Natural killer cell (primary cell): ENCODE results near the gene TAOK2. TPM values are rescaled to one million over a fixed set of nuclear protein-coding genes. Genes with fewer than 3 reads are reported as not detected.
A peak's percentile ranks its signal among the peaks of the same experiment; 100 is the strongest.

Experiments used
- ATAC-seq, 3 donors: fragments of 150-1000 bp in 2 of 3; fragments of 200-7000 bp in 1 of 3; cut with Tn5 transposase; 1 replicate in 1 of 3; 2 replicates in 2 of 3; pipeline ENCODE4 v1.10.0; 2021; ENCODE audit warnings: mild to moderate bottlenecking in 2 of 3, moderate library complexity in 2 of 3
- DNase-seq, 2 donors: peaks; one replicate each; pipeline versions ENCODE4 v3.0.0 to v3.0.0-alpha.2; 2013 to 2021; ENCODE audit warnings: mixed read lengths in 1 of 2
- H3K27ac ChIP-seq: one replicate; pipeline ENCODE4 v1.5.1; 2013; ENCODE audit warnings: mild to moderate bottlenecking, low read length
- H3K27me3 ChIP-seq: one replicate; pipeline ENCODE4 v1.6.1; 2013; ENCODE audit warnings: low read length; ENCODE audit not compliant: control insufficient read depth, insufficient read depth
- H3K36me3 ChIP-seq: one replicate; pipeline ENCODE4 v1.6.1; 2013; ENCODE audit warnings: low read length; ENCODE audit not compliant: control insufficient read depth, insufficient read depth
- H3K4me1 ChIP-seq: one replicate; pipeline ENCODE4 v1.6.1; 2013; ENCODE audit warnings: low read length; ENCODE audit not compliant: control insufficient read depth, insufficient read depth
- H3K4me3 ChIP-seq: one replicate; pipeline ENCODE4 v1.5.1; 2013; ENCODE audit warnings: low read length
- H3K9me3 ChIP-seq: one replicate; pipeline ENCODE4 v1.6.1; 2013; ENCODE audit warnings: low read length; ENCODE audit not compliant: control insufficient read depth, insufficient read depth
- H3K27ac Mint-ChIP-seq, 2 donors: one replicate each; pipeline ENCODE4 v1.8.0; 2022; ENCODE audit warnings: mild to moderate bottlenecking in 2 of 2, mixed read lengths in 2 of 2, moderate library complexity in 1 of 2
- H3K27me3 Mint-ChIP-seq, 2 donors: one replicate each; pipeline ENCODE4 v1.8.0; 2022; ENCODE audit warnings: low read depth in 2 of 2, mixed read lengths in 2 of 2
- H3K36me3 Mint-ChIP-seq: one replicate; pipeline ENCODE4 v1.8.0; 2022; ENCODE audit warnings: mixed read lengths
- H3K4me1 Mint-ChIP-seq, 2 donors: one replicate each; pipeline ENCODE4 v1.8.0; 2022; ENCODE audit warnings: mixed read lengths in 2 of 2
- H3K4me3 Mint-ChIP-seq: one replicate; pipeline ENCODE4 v1.8.0; 2022; ENCODE audit warnings: mild to moderate bottlenecking, moderate library complexity, mixed read lengths
- H3K9me3 Mint-ChIP-seq, 2 donors: one replicate each; pipeline ENCODE4 v1.8.0; 2022; ENCODE audit warnings: mixed read lengths in 2 of 2
- WGBS: methylation state at CpG from one replicate; pipeline ENCODE4 v1.1.7; 2013; ENCODE audit warnings: missing lambda C conversion rate; ENCODE audit not compliant: insufficient coverage; 5-methylcytosine and 5-hydroxymethylcytosine counted together
- intact Hi-C: fragments of 100-400 bp; cut with micrococcal nuclease; formaldehyde crosslinking; loops from one replicate; pipeline ENCODE4 v1.14.2; 2022
- total RNA-seq, 4 donors: library from RNA; stranded (reverse); fragments of 120-200 nt in 1 of 4; gene quantifications; one replicate each; pipeline versions ENCODE4 v1.2.3 to v1.2.4, GENCODE V29; 2013 to 2022
- TF ChIP-seq, protein P1 (sequence below): fragments of 200-600 bp; IDR thresholded peaks from one replicate; pipeline ENCODE4 v1.8.0; 2022; ENCODE audit warnings: antibody characterized with exemption

TAOK2 gene
- total RNA-seq, 3 donors from 2014 or later (not counting 1 experiment from before 2014, with no cell fraction given), result 35.3 to 42.8 (median 41.5) TPM

DNA sequence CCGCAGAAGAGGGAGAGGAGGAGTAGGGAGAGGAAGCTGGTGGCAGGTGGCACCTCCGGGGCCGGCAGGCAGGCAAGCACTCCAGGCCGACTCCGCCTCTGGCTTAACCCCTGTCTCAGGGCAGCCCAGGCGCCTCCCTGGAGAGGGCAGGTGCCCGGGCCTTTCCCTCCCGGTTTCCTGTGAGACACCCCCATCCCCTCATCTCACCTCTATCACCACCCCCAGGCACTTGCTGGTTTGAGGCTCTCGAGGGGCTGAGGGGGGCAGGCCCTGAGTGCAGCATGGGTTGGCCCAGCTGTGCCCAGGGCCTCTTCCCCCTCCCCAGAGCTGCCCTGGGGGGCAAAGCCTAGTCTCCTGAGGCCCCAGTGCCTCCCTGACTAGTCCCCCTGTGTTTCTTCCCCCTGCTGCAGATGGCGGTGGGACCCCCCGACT is 31.2 kb downstream of the TAOK2 start:
- DNase-seq, result no peak
- H3K27ac Mint-ChIP-seq, result no peak overlapping the region

DNA sequence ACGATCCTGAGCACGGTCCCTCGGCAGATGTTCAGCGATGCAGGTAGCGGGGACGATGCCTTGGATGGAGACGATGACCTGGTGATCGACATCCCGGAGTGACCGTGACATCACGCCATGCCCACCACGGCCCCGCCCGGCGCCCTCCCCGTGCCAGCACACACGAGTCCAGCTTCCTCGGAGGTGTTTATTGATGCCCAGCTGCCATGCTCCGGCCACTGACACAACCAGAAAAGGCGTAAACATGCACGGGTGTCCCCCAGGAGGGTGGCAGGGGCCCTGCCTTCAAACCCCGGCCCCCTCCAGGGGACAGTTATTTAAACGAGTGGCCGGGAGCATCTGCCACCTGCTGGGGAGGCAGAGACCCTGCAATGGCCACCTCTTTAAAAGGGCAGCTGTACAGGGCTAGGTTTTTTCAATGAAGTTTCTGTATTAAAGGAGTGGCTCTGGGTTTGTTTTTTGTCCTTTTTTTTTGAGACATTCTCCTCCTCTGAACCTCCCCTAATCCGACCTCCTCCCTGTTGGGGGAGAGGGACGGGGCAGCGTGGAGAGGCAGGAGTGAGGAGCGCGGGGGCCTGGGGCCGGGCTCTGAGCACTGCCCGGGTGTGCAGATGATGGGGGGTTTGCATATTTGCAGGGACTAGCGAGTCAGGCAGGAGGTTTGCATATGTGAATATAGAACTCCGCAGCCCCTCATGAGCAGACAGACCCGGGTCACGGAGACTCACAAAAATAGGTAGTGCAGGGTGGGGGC is 31.9 kb downstream of the TAOK2 start:
- Mint-ChIP-seq H3K9me3 (no peaks in the 10 kb centered on the region), H3K27ac (no peak overlapping the region), H3K4me3 (no peak overlapping the region), H3K27me3 (peaks cover 0 to 15% of the 10 kb centered on the region in 2 donors), H3K4me1 (peaks cover 0 to 24% of the 10 kb centered on the region in 2 donors), H3K36me3 (no peaks in the 10 kb centered on the region)
- Histone ChIP-seq H3K36me3 (peaks cover 11% of the 10 kb centered on the region), H3K4me3 (no peak overlapping the region), H3K4me1 (peaks cover 7% of the 10 kb centered on the region), H3K9me3 (no peaks in the 10 kb centered on the region), H3K27me3 (peaks cover 9% of the 10 kb centered on the region), H3K27ac (no peak overlapping the region)
- peak; percentile 52 to 89 (median 79) for ATAC-seq
- peak in 1 of 2 donors; percentile 71 for DNase-seq
- TF ChIP-seq, protein P1, sequence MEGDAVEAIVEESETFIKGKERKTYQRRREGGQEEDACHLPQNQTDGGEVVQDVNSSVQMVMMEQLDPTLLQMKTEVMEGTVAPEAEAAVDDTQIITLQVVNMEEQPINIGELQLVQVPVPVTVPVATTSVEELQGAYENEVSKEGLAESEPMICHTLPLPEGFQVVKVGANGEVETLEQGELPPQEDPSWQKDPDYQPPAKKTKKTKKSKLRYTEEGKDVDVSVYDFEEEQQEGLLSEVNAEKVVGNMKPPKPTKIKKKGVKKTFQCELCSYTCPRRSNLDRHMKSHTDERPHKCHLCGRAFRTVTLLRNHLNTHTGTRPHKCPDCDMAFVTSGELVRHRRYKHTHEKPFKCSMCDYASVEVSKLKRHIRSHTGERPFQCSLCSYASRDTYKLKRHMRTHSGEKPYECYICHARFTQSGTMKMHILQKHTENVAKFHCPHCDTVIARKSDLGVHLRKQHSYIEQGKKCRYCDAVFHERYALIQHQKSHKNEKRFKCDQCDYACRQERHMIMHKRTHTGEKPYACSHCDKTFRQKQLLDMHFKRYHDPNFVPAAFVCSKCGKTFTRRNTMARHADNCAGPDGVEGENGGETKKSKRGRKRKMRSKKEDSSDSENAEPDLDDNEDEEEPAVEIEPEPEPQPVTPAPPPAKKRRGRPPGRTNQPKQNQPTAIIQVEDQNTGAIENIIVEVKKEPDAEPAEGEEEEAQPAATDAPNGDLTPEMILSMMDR, result peak; percentile 70
- intact Hi-C loops, result loop anchor here (5.0 kb wide), 1 partner anchor 303 kb away; no protein-coding TSS in a partner anchor
- WGBS, result 77% methylated on average over 31 of the region's 35 CpGs

More for the DNA sequence above, 31.2 kb downstream of the TAOK2 start:
- Histone ChIP-seq H3K9me3 (no peaks in the 10 kb centered on the region), H3K27ac (no peak overlapping the region), H3K4me1 (peaks cover 2% of the 10 kb centered on the region), H3K4me3 (no peak overlapping the region), H3K27me3 (peaks cover 2% of the 10 kb centered on the region), H3K36me3 (peaks cover 16% of the 10 kb centered on the region)
- Mint-ChIP-seq H3K36me3 (no peaks in the 10 kb centered on the region), H3K4me1 (peaks cover 0 to 20% of the 10 kb centered on the region in 2 donors), H3K4me3 (no peak overlapping the region), H3K9me3 (no peaks in the 10 kb centered on the region), H3K27me3 (peaks cover 0 to 9% of the 10 kb centered on the region in 2 donors)
- 32% methylated on average over 11 of the region's 11 CpGs for WGBS
- no peak for ATAC-seq
- TF ChIP-seq, protein P1, result no peak
- intact Hi-C loops, result loop anchor here (5.0 kb wide), 1 partner anchor 303 kb away; no protein-coding TSS in a partner anchor

DNA sequence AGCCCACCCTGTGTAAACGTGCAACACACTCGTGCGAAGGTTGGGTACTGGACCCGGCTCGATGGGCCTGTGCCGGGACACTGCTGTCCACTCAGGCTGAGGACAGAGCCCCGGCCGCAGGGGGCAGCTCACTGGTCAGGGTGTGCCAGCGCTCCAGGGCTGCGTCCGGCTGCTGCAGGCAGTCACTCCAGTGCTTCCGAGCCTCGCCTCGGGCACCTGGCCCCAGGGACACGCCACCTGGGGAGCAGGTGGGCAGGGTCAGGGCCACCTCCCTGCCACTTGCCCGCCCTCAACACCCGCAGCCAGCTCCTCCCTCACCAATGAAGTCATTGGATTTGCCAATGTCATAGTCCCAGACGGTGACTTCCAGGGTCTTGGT is 32.4 kb downstream of the TAOK2 start:
- H3K9me3 ChIP-seq, result no peaks in the 10 kb centered on the region
- Mint-ChIP-seq H3K27me3 (peaks cover 0 to 17% of the 10 kb centered on the region in 2 donors), H3K9me3 (no peaks in the 10 kb centered on the region), H3K27ac (no peak overlapping the region), H3K4me1 (peaks cover 0 to 26% of the 10 kb centered on the region in 2 donors), H3K36me3 (no peaks in the 10 kb centered on the region), H3K4me3 (no peak overlapping the region)
- intact Hi-C loops, result loop anchor here (5.0 kb wide), 1 partner anchor 304 kb away; no protein-coding TSS in a partner anchor
- no peak overlapping the region for H3K27ac ChIP-seq
- WGBS, result 95% methylated on average over 18 of the region's 18 CpGs
- DNase-seq (no peak), ATAC-seq (no peak)
- peaks cover 7% of the 10 kb centered on the region for H3K36me3 ChIP-seq
- H3K27me3 ChIP-seq, result peaks cover 11% of the 10 kb centered on the region
- TF ChIP-seq, protein P1, result no peak
- peaks cover 10% of the 10 kb centered on the region for H3K4me1 ChIP-seq
- H3K4me3 ChIP-seq, result no peak overlapping the region
